GM20000 (cell line): ENCODE results near the gene RIOX2.

ENCODE experiments used
- DNase-seq: peaks from one replicate; pipeline ENCODE4 v3.0.0; 2012; ENCODE audit warnings: low spot score
- CTCF ChIP-seq: IDR thresholded peaks from 2 replicates; pipeline ENCODE4 v1.5.1; 2012; ENCODE audit warnings: mild to moderate bottlenecking, control low read depth; ENCODE audit errors: extremely low read depth, missing control alignments

Gene RIOX2

DNA sequence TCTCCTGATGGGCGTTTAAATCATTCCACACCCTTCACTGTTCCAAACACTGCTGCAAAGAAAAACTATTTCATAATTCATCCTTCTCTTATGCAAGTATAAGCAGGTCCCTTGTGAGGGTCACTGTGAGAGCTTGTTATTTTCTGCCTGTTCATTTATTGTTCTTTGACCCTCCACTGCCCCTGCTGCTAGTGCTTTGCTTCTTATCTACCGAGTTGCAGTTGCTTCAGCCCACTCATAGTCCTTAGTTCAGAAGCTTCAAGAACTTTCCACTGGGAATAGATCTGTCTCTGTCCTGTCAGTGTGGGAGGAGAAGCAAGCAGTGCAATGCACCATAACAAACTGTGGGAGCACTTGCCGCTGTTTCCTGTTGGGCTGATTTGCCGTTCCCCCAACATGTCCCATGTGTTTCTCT is 39.8 kb downstream of the RIOX2 start:
- no peak for TF ChIP-seq CTCF
- no peak for DNase-seq

DNA sequence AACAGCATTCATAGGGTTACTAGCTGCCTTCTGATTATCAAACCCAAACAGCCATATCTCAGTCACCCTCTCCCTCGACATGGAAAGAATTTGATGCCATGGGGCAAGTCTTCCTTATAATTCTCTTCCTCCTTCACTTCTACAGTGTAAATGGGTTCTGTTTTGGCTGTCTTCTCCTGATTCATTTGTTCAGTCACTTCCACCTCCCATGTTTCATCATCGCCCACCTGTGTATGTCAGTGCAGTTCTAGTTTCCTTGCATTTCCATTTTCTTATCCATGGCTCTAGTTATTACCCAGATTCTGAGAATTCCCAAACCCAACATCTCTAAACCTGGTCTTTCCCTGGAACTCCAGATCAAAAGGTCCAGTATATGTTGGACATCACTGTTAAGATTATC is 41.0 kb downstream of the RIOX2 start:
- no peak for DNase-seq
- no peak for TF ChIP-seq CTCF

- DNase-seq: no peak
- TF ChIP-seq CTCF: no peak
Measured at GRCh38 chr3:97930018-97930417, 42.2 kb downstream of the RIOX2 start.

- TF ChIP-seq CTCF: no peak
- no peak for DNase-seq
Measured at GRCh38 chr3:97928986-97929385, 43.2 kb downstream of the RIOX2 start.

DNA sequence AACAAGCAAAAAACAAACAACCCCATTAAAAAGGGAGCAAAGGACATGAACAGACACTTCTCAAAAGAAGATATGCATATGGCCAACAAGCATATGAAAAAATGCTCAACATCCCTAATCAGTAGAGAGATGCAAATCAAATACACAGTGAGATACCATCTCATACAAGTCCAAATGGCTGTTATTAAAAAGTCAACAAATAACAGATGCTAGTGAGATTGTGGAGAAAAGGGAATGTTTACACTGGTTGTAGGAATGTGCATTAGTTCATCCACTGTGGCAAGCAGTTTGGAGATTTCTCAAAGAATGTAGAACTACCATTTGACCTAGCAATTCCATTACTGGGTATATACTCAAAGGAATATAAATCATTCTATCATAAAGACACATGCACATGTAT is 44.5 kb downstream of the RIOX2 start:
- DNase-seq: no peak
- no peak for TF ChIP-seq CTCF

DNA sequence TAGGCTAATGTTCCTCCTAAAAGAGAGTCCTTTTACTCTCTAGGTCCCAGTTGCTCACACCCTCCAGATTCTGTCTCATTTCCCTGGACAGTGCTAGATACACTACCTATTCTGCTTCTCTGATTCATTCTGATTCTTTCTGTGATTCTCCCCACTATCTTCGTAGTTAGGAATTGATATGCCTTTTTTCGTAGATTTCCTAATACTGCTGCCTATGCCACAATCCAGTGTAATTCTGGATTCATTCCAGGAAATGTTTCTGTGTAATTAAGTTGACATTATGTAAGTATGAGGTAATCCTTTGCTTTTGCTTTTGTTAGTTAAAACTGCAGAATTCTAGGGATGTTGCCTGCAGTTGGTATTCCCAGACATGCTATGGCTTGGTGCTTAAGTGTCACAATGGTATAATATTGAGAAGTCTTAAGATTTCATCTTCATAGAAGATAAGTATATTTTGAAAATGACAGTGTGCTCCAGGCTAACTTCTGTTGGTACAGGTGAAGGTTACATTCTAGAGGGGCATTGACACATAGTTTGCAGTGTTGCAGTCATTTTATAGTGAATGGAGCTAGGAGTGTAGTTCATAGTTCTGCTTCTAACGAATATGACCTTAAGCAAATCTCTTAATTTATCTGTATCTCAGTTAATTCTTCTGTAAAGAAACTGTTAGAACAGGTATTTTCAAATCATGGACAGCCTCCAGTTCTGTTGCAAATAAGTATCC is 54.3 kb downstream of the RIOX2 start:
- DNase-seq: no peak
- TF ChIP-seq CTCF: no peak

DNA sequence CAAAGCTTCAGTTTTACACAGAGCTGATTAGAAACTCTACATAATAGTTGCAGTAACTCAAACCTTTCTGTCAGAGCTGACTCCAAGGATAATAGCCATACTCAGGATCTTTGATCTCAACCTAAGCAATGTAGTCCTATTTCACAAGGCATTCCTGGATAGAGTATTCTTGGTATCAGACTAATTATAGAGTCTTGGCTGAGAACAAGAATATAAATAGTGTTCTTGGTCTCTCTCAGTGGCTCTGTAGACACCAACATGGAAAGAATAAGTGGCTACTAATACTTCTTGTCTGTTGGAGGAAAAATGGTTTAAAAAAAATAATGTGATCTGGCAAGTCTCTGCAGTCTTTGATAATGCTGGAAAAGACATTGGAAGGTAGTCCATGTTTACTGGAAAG is 55.7 kb downstream of the RIOX2 start:
- DNase-seq: no peak
- TF ChIP-seq CTCF: no peak
